GM21528 (cell line): Measurements from ENCODE around the gene DNAI2.

Source experiments
- ATAC-seq: cut with Tn5 transposase; IDR thresholded peaks from one replicate; pipeline ENCODE4 v1.9.1; 2021; ENCODE audit warnings: mild to moderate bottlenecking, moderate library complexity; ENCODE audit not compliant: unreplicated experiment, low FRiP score

The DNAI2 gene

DNA sequence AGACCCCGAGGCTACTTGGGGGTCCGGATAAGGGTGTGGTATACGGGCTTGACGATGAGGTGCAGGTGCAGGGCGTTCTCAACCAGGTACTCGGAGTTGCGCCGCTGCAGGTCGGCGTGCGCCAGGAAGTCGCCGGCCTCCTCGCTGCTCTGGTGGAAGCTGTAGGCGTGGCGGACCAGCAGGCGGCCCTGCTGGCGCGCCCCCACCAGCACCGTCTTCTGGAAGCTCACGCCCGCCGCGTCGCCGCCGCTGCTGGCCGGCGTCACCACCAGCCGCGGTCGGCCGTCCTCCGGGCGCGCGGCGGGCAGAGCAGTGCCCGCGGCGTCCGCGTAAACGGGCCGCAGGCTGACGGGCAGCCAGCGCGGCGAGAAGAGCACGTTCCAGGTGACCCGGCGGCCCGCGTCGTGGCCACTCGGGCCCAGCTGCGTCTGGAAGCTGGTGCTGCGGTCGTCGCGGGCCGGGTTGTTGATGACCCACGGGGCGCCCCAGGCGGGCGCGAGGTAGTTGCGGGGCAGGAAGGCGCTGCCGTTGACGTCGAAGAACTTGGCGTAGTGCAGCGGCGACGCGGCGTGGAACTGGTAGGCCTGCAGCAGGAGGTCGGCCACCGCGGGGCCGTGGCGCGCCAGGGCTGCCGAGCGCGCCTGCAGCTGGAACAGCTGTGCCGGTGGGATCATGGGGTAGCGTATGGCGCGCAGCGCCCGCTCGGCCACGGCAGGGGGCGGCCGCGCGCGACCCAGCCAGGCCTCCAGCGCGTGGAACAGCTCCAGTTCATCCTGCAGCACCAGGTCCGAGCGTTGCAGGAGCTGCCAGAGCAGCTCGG is 82.8 kb downstream of the DNAI2 start:
- ATAC-seq: no peak

DNA sequence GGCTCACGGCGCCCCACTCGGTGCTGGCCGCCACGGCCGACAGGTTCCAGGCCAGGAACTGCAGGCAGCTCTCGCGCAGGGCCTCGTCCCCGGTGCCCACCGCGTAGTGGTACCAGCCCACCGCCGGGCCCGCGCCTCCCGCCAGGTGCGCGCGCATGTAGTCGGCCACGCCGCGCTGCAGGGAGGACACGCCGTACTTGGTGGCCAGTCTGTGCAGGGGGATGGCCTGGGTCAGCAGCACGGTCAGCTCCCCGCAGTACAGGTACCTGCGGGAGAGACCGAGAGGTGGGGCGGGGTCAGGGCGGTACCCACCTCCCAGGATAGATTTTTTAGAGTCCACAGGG is 83.4 kb downstream of the DNAI2 start:
- ATAC-seq: no peak

DNA sequence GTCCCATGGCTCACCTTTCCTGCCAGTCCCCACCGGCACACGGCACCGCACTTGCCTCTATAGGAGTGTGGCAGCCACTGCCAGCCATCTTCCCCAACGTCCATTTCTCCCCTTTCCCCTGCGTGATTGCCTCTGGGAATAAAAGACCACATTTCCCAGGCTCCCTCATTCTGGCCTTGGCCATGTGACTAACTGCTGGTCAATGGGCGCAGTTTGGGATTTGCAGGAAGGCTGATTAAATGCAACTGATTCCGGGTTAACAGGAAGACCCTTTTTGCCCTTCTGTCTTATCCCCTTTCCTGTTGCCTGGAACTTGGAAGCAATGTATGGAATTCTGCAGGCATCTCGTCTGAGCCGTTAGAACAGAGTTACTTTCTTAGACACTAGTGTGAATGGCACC is 84.7 kb downstream of the DNAI2 start:
- no peak for ATAC-seq

GRCh38 chr17:74359916-74360315 is 85.9 kb downstream of the DNAI2 start:
- ATAC-seq: no peak

- no peak for ATAC-seq
Measured at GRCh38 chr17:74360899-74361229, 86.8 kb downstream of the DNAI2 start.

DNA sequence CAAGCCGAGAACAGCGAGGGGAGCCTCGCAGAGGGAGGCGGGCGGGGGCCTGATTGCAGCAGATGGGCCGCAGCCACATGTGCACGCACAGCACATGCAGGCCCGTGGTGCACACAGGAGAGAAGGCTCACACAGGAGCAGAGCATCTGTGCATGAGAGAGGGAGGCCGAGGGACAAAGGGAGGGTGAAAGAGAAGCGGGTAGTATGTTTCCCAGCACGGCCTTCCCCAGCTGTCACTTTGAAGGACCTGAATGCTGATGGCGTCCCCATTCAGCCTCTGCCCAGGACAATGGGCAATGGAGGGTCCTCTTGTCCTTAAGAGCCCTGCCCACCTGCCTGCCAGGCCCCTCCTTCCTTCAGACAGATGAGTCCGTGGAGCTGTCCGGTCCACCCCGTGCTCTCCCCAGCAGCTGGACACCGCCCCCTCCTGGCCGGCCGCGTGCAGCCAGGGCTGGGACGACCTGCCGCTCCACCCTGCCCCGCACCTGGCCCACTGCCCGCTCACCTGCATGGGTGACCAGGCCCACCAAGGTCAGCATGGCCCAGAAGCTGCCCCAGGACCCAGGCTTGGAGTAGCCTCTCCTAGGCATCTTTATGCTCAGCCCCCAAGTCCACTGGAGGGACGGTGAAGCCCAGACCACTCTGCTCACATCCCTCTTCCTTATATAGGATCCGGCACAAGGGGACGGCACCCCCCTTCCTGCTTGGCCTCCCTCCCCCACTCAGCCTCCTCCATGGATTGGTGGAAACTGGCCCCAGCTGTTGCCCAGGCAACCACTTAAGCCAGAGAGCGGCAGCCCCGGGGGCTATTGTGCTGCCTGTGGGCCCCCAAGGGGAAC is 87.4 kb downstream of the DNAI2 start, which contains the start of gene BTBD17:
TSS of gene BTBD17 (minus strand) at position 639 of the 839 bp plus-strand sequence. CDS start at position 590, 49 bp downstream.
- ATAC-seq: no peak

- ATAC-seq: no peak
Measured at GRCh38 chr17:74362069-74362405, 88.0 kb downstream of the DNAI2 start.

DNA sequence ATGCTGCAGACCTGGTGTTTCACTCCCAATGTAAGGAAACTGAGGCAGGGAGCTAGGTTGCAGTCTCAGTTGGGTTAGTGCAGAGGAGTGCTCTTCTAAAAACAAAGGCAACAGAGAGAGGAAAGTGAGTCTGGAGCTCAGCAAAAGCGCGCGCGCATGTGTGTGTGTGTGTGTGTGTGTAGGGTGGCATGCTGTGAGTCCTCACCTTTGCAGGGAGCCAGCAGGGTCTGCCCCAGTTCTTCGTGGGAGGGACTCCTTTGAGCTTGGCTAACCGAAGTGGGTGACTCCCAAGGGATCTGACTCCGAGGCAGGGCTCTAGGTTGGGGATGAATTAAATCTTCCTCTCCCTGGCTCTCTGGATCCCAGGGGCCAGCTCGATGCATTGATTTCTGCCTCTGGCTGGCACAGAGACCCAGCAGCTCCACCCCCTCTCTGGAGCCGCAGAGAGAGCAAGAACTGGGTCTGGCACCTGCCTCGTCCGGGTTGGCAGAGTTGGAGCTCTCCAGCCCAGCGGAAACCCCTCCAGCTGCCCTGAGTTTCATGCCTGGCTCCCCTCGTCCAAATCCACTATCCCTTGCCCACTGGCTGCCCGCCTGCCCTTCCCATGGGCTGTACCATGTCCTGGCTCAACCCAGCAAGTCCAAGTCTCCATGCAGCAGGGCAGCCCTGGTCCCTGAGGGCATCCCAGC is 88.9 kb downstream of the DNAI2 start:
- no peak for ATAC-seq
